Thyroid gland (tissue), 4 donors: ENCODE results near the gene AKAP5.

Experiments
- POLR2A ChIP-seq, 2 donors: fragments of 450-650 bp; IDR thresholded peaks; one replicate each; pipeline ENCODE4 v1.6.1; 2017; ENCODE audit warnings: antibody characterized with exemption in 2 of 2, mild to moderate bottlenecking in 2 of 2, moderate library complexity in 1 of 2
- TF ChIP-seq, protein P1 (sequence below), 6 experiments: fragments of 200-600 bp in 3 of 6; fragments of 450-650 bp in 3 of 6; sonication (generic) in 3 of 6; IDR thresholded peaks; one replicate each; pipeline ENCODE4 v1.5.1; 2016 to 2019; ENCODE audit warnings: antibody characterized with exemption in 6 of 6, mild to moderate bottlenecking in 2 of 6, inconsistent platforms in 1 of 6, moderate library complexity in 1 of 6

DNA sequence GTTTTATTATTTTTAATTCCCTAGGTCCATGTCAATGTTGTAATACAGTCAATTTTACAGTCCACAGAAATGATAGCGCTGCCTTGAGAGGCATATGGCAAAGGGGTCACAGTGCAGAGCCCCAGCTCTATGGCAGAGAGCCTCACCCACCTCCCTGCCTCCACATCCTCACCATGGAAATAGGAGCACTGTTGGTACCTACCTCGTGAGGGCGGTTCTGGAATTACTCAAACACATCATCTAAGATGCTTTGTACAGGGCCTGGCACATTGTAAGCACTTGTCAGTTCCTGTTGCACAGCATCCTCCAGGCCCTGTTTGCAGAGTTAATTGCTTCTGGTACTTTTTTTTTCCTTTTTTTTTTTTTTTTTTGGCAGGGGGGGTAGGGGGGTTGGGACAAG lies 4.1 kb upstream of the AKAP5 start:
- TF ChIP-seq, protein P1, sequence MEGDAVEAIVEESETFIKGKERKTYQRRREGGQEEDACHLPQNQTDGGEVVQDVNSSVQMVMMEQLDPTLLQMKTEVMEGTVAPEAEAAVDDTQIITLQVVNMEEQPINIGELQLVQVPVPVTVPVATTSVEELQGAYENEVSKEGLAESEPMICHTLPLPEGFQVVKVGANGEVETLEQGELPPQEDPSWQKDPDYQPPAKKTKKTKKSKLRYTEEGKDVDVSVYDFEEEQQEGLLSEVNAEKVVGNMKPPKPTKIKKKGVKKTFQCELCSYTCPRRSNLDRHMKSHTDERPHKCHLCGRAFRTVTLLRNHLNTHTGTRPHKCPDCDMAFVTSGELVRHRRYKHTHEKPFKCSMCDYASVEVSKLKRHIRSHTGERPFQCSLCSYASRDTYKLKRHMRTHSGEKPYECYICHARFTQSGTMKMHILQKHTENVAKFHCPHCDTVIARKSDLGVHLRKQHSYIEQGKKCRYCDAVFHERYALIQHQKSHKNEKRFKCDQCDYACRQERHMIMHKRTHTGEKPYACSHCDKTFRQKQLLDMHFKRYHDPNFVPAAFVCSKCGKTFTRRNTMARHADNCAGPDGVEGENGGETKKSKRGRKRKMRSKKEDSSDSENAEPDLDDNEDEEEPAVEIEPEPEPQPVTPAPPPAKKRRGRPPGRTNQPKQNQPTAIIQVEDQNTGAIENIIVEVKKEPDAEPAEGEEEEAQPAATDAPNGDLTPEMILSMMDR (IDR thresholded peaks at IDR 0.05), result no peak
- no peak for TF ChIP-seq POLR2A (IDR thresholded peaks at IDR 0.05)
